ENCODE measurements around the gene CAMTA1.

DNA sequence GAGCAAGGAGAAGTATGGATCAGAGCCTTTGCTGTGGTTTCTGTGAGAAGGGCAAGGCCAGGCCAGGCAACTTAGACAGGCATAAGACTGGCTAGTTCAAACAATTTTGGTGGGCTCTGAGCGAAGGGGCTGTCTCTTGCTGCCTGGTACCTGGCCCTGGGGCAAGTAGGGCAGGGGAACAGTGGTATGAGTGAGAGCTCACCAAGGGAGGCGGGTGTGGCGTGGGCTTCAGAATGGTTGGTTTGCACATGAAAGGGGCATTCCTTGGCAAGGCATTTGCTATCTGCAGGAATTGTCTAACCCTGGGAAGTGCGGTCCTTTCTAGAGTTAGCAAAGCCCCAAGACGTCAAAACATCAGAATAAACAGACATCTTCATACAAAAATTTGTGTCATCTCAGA, 210.5 kb downstream of the CAMTA1 start:
- TF ChIP-seq POLR2A (IDR thresholded peaks at IDR 0.05; ENCODE audit: low read length) (no peak), GATA1 (IDR thresholded peaks at IDR 0.05; ENCODE audit: low read depth, low read length) (no peak)

Data from erythroblast (primary cell).